Activated CD4-positive, CD25-positive, alpha-beta regulatory T cell treated with anti-CD3 and anti-CD28 coated beads, Interleukin-2, amount 50 U/mL, for 24 hours (primary cell): Measurements from ENCODE around the gene PAPPA2.

Experiments
- ATAC-seq, 2 donors: fragments of 150-1000 bp; cut with Tn5 transposase; one replicate each; pipeline ENCODE4 v1.10.0; 2021; ENCODE audit warnings: mild to moderate bottlenecking in 1 of 2, moderate library complexity in 1 of 2

The PAPPA2 gene

DNA sequence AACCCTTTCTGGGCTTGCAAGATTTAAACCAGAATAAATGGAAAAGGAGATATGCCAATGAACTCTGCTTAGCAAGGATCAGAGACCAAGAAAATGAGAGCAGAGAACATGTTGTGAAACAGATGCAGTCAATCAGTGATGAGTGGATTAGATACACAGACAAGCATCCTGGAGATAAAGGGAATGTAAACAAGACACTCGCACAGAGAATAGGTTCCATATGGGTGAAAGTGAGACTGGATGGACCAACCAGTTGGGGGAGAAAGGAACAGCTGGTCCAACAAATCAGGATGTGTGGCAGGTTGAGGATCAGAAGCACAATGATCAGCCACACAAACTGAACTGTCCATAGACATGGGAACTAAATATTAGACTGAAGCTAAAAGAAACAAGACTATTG is 363.3 kb downstream of the PAPPA2 start:
- no peak for ATAC-seq

DNA sequence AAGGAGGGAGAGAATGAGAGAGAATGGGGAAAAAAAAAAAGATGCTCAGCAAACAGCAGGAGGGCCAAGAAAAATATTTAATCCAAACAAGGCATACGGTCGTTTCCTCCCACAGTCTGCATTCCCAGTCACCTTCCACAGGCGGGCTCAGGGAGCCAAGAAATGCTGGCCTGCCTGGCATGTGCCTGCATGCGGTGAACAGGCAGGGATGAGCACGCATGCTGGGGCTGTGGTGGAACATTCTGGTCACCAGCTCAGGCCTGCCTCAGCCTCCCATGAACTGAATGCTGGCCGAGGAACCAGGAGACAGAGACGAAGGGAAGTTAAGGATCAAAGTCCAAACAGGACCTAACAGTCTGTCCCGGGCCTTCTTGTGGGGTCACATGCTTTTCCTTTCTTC is 366.3 kb downstream of the PAPPA2 start:
- no peak for ATAC-seq

DNA sequence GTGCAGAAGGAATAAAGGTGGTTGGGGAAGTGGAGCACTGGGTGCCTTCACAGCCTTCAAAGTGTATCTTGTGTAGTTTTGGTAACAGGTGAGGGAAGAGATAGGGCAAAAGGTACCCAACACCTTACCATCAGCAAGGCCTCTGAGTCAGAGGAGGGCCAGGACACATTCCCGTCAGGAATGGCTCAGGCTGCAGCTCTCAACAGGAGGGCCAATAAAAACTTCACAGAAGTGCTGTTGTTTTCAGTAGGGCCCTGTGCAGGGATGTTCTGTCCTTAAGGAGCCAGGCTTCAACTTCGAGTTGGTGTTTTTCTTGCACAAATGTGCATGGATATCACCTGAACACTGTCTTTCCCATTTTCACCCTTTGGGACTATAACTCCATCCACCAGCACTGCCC is 368.2 kb downstream of the PAPPA2 start:
- ATAC-seq, result peak in 1 of 2 donors; percentile 16

DNA sequence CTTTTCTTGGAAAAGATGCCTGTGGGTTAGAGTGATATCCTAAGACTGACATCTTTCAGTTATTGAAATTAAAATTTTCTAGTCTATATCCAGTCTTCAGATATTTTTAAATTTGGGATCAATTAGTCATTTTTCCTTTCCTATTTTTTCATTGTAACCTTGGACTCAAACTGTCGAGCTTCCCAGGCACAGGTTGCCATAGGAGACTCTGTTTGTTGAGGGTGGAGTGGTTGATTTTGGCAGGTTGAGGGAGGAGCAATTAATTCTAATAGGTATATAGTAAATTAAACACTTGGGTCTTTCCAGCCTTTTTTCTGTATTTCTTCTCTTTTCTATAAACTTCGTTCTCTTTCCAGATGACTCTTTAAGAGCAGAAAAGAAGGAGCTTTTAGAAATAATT is 374.7 kb downstream of the PAPPA2 start:
- no peak for ATAC-seq

DNA sequence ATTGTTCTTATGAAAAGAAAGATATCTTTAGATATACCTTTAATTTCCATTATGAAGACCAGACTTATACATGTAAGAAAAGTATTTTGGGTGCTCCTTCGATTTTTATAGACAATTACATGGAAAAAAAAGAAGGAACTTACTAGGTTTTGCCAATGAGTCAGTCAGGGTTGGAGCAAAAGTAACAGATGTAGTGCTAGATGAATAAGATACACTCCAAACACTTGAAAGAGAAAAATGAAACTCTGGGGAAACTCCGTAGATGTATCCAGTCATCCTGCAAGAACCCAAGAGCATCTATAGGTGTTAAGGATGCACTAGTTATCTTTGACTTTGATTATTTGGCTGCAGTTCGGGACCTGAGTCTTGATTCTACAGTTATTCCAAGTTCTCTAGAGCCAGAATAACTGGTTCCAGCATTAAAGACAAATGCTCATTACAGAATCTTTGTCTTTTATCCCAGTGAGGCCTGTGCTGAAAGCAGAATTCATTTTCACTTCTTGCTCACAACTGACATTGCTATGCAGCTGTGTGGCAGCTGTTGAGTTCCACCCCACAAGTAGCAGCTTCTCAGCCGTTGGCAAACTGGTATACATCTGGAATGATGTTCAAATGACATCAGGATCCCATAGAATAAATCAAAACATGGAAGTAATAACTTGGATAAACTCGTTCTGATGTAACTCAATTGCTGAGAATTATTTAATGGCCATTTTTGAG is 375.5 kb downstream of the PAPPA2 start:
- ATAC-seq, result no peak

DNA sequence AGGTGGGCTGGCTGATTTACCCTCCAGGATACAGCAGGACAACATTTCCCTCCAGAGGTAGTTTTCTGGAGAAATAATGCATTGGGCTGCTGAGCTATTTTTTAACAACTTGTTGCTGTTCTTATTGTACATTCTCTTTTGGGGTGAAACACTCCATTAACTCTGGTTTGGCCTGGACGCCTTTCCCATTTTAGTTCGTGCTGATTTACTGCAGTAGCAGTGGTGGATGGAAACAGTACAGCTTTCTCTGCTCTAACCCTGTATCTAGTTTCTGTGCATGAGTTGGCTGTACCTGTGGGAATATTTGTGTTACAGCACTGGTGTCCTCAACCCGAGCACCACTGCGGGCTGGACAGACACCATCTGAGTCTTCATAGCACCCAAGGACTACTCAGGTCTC is 376.2 kb downstream of the PAPPA2 start:
- no peak for ATAC-seq

DNA sequence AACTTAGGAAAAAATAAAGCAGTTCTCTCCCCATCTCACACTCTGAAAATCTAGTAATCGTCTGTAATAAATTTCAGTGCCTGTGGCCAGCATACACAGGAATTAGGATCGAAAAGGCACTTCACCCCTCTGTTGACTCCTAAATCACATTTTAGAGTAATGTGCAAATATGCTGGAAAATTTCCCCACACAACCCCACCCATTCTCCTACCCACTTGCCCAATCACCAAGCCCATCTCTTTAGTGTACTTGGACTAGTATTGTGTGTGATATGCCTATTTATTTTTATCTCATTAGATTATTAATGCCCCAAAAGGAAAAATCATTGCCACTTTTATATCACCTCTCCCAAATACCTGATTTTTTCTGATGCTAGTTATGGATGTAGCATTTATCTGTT is 378.3 kb downstream of the PAPPA2 start:
- ATAC-seq, result no peak

DNA sequence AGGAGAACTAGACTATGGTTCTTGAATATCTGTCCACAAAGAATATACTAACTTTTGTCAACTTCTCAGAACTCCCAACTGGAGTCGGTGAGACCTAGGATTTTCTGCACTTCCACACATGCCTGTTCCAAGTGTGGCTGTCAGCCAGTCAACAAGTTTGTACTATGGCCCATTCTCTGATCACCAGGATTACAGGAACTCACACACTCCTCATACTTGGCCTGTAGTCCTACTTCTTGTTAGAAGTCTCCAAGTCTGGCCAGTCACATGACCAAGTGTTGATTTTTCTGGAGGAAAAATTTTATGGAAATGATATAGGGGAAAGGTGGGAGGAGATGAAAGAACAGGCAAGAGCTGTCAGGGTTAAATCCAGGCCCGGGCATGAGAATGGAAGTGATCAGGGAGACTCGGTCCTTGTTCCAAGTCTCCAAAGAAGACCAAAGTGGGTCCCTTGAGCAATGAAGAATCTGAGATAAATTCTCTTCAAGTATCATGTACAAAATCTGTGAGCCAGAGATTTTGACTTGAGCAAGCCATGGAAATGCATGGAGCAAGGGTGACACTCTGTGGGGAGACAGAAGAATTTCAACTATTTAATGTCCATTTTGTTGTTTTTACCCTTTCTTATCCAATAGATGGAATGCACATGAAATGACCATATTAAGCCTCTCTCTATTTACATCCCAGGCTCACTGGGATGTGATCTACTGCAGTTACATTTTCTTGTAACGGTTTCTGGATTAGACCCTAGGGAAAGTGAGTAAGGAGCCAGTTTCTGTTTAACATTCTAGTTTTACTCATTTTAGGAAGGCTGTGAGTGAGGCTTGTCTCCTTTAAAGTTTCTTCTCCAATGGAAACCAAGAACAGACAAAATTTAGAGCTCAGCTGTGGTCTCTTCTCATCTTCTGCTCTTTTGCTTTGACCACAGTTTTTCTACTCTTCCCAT is 380.6 kb downstream of the PAPPA2 start:
- no peak for ATAC-seq

DNA sequence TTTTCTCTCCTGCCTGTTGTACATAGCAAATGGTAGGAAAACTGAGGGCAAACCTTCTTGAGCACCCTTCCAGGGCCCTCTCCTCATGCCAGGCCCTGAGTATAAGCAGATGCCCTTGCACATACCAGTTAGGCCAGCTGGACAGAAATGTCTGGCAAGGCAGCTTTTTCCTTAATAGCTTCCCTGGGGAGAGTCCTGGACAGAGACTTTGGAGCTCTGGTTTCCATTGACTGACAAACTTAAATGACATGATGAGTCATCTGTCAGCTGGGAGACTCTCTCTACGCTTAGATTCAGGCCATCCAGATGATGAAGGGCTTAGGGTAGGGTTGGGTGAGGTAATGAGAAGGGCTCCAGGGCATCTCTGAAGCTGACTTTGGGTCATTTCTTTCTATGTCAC is 384.1 kb downstream of the PAPPA2 start:
- ATAC-seq, result no peak

DNA sequence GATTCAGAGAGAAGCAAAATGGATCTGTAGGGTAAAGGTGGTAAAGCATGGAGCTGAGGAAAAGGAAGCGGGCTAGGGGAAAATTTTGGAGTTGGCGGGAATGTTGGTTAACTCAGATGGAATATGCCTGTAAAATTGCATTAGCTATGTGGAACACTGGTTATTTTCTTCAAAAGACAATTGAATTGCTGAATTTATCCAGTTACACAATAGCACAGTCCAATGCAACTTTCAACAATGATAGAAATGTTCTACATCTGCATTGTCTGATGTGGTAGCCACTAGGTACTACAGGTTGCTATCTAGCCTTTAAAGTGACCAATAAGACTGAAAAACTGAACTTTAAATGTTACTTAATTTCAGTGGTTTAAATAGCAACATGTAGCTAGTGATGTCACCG is 386.3 kb downstream of the PAPPA2 start:
- ATAC-seq, result no peak

DNA sequence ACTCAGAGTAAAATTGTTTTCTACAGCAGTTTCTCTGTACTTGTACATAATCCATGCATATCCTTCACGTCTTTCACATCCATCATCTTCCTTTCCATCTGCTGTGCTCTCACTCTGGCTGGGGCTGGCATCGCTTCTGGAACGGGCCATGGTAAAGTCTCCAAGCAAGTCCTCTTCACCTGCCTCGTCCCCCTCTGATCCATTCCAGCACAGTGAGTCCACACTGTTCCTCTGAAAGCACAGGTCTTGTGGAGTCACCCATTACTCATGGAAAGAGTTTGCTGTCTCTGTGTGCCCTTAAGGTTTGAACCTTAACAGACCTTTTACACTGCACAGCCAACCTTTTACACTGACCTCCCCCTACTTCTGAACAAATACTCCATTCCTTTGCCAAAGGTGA is 387.9 kb downstream of the PAPPA2 start:
- ATAC-seq, result no peak

DNA sequence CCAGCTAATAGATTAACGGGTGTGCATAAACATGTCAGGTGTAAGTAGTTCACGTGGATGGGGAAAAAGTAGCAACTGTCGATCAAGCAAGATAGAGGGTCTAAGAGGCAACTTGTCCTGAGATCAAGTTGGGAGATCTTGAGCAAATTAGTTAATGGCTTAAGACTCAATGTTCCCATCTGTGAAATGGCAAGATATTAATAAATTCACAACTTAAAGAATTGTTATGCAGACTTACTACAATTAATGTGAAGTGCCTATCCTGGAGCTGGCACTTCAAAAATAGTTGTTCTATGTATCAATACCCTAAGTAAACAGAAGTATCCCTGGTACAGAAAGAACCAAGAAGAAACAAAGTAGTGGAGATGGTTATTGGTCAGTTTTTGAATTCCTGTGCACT is 389.1 kb downstream of the PAPPA2 start:
- ATAC-seq, result no peak

DNA sequence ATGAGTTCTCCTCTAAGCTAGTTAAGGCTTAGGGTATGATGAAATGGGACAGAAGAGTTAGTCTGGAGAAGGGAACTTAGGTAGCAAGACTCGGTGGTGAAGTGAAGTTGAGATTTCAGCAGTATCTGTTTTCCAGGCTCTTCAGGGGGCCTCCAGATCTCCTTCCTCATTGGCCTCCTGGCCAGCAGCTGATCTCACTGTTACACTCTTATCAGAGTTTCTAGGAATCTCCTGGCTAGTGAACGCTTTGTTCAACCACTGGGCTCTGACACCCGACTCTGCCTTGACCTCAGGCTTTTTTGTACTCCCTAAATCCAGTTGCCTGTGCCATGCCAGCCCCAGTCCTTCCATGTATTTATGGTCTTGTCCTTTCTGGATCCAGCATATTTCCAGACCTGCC is 390.5 kb downstream of the PAPPA2 start:
- no peak for ATAC-seq

DNA sequence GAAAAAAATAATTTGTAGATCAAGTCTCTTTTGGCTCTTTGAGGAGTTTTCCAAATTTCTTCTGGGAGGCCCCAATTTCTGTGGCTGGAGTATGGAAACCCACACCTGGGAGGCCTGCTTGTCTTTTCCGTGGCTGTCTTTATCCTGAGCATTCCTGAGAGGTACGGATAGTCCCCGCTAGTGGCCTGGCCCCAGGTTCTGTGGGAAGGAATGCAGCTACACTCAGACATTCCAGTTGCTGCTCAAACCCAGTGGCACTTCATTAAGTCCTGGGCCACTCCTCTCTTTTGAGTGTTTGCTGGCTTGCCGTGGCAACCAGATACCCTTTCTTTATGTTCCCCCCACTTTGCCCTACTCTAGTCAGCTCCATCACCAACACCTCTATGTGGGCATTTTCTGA is 391.1 kb downstream of the PAPPA2 start:
- no peak for ATAC-seq

DNA sequence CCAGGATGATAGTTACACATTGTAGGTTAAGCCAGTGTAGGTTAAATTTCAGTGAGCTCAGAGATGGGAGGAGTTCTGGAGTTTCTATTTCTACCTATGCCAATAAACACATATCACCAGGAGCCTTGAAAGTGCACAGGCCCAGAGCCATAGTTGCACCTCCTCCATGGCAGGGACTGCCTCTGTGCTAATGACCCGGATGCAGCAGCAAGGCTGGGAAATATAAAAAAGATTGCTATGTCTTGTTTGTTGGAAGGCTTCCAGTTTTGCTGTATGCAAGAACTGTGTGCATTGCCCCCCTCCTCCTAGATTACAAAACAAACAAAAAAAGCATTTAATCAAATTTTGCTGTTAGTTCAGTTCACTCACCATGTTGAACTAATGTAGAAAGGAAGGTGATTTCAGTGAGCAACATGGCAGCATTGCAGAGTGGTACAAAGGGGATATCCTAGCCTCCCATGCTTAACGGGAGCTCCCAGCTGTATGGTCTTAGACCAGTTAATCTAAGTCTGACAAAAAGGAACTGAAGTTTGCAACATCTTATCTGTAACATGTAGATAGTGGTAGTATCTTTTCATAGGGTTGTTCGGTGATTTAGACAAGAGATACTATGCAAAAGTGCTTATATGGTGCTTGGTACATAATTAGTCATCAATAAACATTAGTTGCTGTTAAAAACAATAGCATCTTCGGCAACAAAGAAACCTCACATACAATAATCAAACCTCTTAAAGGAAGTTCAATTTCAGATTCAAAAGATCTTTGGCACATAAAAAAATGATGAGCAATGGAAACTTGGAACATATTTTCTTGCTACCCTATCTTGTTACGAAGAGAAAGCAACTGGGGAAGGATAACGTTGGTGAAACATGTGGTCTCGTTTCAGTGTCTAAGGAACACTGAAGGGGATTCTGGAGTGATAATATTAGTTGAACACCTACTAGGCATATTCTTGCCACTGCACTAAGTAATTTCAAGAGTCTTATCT is 392.1 kb downstream of the PAPPA2 start:
- ATAC-seq, result no peak

DNA sequence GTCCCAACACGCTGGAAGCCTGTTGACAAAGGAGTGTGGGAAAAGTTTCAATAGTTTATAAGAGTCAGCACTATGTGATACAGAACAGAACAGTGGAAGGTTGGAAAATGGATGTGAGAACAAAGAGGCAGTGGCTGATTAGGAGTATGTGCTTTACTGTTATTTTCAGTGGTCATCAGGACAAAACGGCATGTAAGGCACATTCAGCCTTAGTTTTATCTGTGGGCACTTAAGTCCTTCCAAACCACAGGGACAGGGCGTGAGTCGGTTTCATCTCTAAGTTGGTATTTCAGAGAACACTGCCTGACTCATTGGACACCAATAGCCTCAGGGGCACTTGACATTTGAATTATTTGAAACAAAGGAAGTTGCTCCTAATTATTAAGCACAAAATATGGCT is 394.7 kb downstream of the PAPPA2 start:
- ATAC-seq, result no peak

DNA sequence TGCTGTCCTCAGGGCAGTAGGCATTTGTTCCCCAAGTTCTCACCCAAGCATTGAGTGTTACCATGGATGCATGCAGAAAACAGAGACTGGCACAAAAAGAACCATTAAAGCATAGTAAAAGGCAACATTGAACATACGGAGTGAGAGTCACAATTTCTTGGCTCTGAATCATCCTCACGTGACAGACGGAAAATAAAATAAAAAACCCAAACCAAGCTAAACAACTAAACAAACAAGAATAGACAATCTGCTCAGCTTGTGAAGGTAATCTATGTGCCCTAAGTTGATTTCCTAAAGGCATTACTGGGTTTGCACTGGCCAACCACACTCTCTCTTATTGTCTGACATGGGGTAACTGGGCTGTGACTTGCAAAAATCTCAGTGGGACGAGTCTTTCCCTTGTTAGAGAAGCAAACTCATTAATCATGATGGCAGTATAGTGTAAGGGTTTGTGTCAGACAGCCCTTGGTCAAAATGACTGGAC is 395.5 kb downstream of the PAPPA2 start:
- no peak for ATAC-seq

DNA sequence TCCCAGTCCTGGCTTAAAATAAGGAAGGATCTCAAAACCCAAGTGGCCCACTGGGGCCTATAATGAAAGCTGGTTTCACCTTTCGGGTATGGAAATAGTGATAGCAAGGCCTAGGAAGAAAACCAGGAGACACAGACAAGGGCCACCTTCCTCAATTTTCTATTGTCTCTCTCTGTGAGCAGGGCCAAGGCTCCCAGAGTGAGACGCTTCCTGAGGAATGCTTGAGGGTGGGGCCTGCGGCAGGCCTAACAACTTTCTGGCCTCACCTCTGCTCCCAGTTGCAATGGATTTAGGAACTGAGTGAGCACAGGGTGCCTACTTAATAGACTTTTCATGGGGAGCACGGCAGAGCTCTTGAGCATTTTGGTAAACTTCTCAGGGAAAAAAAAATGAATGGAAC is 400.6 kb downstream of the PAPPA2 start:
- no peak for ATAC-seq

DNA sequence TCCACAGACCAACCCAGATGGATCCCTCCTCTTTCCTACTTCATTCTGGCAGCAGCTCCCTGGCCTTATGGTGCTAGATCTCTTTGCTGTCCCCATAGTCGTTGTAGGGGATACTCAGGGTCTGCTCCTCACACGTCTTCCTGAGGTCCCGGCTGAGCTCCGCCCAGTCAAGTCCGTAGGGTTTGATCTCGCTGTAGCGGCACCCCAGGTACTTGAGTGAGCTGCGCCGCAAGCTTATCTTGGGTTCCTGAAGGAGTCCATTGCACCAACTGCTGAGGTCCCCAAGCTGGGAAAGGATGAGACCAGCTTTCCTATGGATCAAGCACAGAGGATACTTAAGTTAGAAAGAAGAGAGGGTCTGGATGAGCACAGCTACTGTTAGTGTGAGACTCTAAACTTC is 401.2 kb downstream of the PAPPA2 start:
- no peak for ATAC-seq

DNA sequence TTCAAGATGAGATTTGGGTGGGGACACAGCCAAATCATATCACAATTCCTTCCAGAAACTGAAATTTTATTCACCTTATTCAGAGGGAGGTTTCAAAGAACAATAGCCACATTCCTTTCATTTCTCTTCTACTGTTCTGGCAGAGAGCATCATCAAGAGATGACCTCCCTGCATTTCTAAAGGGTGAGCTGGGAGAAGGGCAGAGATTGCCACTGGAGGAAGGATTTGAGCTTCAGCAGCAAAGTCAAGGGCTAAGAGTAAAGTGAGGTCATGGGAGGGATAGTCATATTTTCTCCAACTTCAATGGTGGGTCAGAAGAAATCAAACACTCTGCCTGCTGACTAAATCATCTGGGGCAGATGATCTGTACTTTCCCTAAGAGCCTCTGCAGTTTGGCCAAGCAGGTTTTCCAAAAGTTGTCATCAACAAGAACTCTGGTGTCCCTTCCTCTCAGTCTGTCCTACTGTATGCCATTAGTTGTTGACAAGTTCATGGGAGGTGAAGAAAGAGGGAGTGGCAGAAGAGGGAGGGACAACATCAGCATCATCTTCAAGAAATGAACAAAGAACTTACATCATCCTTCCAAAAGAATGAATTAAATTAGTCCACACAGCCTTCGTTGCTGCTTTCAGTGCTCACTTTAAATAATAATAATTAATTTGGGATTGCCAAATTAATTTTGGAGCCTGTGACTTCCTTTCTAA is 403.2 kb downstream of the PAPPA2 start:
- ATAC-seq, result no peak

DNA sequence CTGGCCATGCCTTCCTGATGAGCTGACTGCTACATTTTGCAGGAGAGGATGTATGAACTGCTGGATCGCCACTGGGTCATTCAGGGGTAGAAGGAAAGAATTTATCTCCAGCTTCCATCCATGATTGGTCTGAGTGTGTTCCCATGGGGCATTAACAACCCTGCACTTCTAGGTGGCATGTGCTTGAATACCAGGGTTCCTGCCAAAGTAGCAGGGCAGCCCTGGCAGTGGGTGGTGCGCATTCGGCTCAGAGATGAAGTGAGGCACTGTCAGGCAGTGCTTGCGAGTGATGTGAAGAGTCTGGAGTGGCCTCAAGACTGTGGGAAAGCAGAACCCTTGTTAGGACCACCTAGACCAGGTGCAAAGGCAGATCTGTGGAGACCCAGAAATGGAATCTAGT is 406.6 kb downstream of the PAPPA2 start:
- ATAC-seq, result no peak

DNA sequence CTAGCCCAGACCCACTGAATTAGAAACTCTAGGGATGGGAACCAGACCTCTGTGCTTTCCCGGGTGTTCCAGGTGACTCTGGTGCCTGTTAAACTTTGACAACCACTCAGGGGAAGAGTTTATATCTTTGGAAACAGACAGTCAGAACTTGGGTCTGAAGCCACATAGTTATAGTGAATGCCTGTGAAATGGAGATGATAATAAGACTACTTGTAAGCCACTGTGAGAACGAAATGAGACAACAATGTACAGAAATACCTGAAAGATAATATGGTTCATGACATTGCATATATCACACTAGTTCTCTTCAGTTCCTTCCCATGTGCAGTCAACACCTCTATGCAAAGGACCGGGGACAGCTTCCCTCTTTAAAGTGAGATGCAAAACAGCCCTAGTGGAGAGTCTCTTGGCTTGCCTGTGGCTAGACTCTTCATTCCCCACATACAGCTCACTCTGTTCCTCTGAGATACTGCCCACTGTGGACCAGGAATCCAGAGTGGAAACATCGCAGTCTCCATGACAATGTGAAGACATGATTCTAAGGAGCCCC is 414.1 kb downstream of the PAPPA2 start:
- no peak for ATAC-seq
